Neural progenitor cell (in vitro differentiated cells): ENCODE data around the gene NPIPA3. TPM values are rescaled to one million over a fixed set of nuclear protein-coding genes. Genes with fewer than 3 reads are reported as not detected.
"Not testable (repeated sequence)": the region's sequence is repeated elsewhere in the genome, so short reads cannot be mapped to it uniquely, and the experiment has no call there.

Experiments used
- DNase-seq: peaks from one replicate; pipeline ENCODE4 v3.0.0-alpha.2; 2016; ENCODE audit warnings: low spot score
- H2AFZ ChIP-seq: fragments of 200-600 bp; sonication (generic); replicated peaks from 2 replicates; pipeline ENCODE4 v1.6.1; 2016; ENCODE audit warnings: antibody characterized with exemption
- H3F3A ChIP-seq: fragments of 200-600 bp; sonication (generic); 2 replicates; pipeline ENCODE4 v1.6.1; 2016; ENCODE audit warnings: antibody characterized with exemption, low read depth
- H3K27ac ChIP-seq: fragments of 200-600 bp; sonication (generic); 2 replicates; pipeline ENCODE4 v1.5.1; 2016; ENCODE audit warnings: mild to moderate bottlenecking
- H3K27me3 ChIP-seq: fragments of 200-600 bp; sonication (generic); 2 replicates; pipeline ENCODE4 v1.6.1; 2016; ENCODE audit warnings: mild to moderate bottlenecking, moderate library complexity
- H3K36me3 ChIP-seq: fragments of 200-600 bp; sonication (generic); 2 replicates; pipeline ENCODE4 v1.5.1; 2016
- H3K4me1 ChIP-seq: fragments of 200-600 bp; sonication (generic); 2 replicates; pipeline ENCODE4 v1.6.1; 2016; ENCODE audit warnings: mixed run types
- H3K4me2 ChIP-seq: fragments of 200-600 bp; sonication (generic); 2 replicates; pipeline ENCODE4 v1.6.1; 2016
- H3K4me3 ChIP-seq: fragments of 200-600 bp; sonication (generic); 2 replicates; pipeline ENCODE4 v1.5.1; 2016
- H3K79me2 ChIP-seq: fragments of 200-600 bp; sonication (generic); 2 replicates; pipeline ENCODE4 v1.6.1; 2016; ENCODE audit warnings: low read depth
- H3K9ac ChIP-seq: fragments of 200-600 bp; sonication (generic); 2 replicates; pipeline ENCODE4 v1.6.1; 2016
- H3K9me3 ChIP-seq: fragments of 200-600 bp; sonication (generic); 2 replicates; pipeline ENCODE4 v1.5.1; 2016; ENCODE audit warnings: low read depth
- H4K20me1 ChIP-seq: fragments of 200-600 bp; sonication (generic); 2 replicates; pipeline ENCODE4 v1.6.1; 2016; ENCODE audit warnings: low read depth
- H3K27ac Mint-ChIP-seq: 3 replicates; pipeline ENCODE4 v1.8.0; 2021; ENCODE audit warnings: mixed read lengths
- H3K27me3 Mint-ChIP-seq: 2 replicates; pipeline ENCODE4 v1.8.0; 2022; ENCODE audit warnings: low read depth, mild to moderate bottlenecking, inconsistent platforms, moderate library complexity, mixed read lengths; ENCODE audit not compliant: insufficient read depth
- H3K36me3 Mint-ChIP-seq: 3 replicates; pipeline ENCODE4 v1.8.0; 2021; ENCODE audit warnings: mixed read lengths
- H3K4me1 Mint-ChIP-seq: 3 replicates; pipeline ENCODE4 v1.8.0; 2021; ENCODE audit warnings: mixed read lengths
- H3K4me3 Mint-ChIP-seq: 3 replicates; pipeline ENCODE4 v1.8.0; 2021; ENCODE audit warnings: mild to moderate bottlenecking, moderate library complexity, mixed read lengths
- H3K9me3 Mint-ChIP-seq: 3 replicates; pipeline ENCODE4 v1.8.0; 2020; ENCODE audit warnings: mixed read lengths
- EZH2 ChIP-seq: fragments of 200-600 bp; sonication (generic); IDR thresholded peaks from 2 replicates; pipeline ENCODE4 v1.6.1; 2017; ENCODE audit warnings: antibody characterized with exemption, mild to moderate bottlenecking, moderate library complexity
- EZH2phosphoT487 ChIP-seq: fragments of 200-600 bp; sonication (generic); IDR thresholded peaks from 2 replicates; pipeline ENCODE4 v1.6.1; 2017; ENCODE audit warnings: antibody characterized with exemption
- total RNA-seq: library from RNA; depleted of rRNA; stranded (reverse); fragments of >200 nt; gene quantifications from 2 replicates; pipeline ENCODE4 v1.2.3, GENCODE V29; 2015; ENCODE audit warnings: low replicate concordance
- TF ChIP-seq, protein P1 (sequence below): fragments of 200-600 bp; sonication (generic); IDR thresholded peaks from 2 replicates; pipeline ENCODE4 v1.5.1; 2017; ENCODE audit warnings: antibody characterized with exemption, mild to moderate bottlenecking

Gene NPIPA3
- 1.0 TPM in 1 of 2 replicates, not detected in the other for total RNA-seq

DNA sequence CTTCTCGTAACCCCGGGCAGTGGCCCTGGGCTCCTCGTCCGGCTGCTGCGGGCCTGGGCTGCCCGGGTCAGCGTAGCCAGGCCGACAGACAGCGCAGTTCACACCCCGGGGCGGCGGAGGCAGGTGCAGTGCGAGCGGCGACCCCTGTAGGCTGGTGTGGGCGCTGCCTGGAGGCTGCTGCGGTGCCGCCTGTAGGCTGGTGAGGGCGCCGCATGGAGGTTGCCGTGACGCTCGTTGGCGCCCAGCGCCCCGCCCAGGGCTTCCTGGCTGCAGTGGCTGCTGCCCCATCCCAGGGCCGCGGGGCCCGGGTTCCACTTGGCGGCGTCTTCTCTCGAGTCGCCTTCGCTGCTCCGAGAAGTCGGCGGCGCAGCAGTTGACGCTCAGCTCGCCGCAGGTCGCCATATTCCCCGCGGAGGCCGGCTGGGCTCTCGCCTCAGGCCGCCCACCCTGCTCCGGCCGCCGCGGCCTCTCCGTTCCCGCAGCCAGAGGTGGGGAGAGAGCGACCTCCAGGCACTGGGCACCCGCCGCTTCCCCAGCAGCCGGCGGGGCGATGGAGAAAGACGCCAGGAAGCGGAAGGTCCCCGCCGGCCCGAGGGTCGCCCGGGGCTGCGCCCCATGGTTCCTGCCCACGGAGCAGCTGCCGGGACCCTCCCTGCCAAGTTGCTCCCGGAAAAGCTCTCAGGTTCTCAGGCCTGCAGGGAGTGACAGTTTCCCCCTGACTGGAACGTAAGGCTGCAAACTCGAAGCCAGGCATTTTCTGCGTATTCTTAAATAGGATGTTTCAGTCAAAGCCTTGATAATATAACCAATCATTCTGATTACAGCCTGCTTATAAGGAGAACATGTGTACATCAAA, at the start of gene NPIPA3:
Gene NPIPA3, plus strand, starts transcription at position 256 of the 856 bp plus-strand sequence. CDS start 5,533 bp downstream, outside the sequence.
- H3K27me3 ChIP-seq, H3K9me3 ChIP-seq, H3K27ac Mint-ChIP-seq, DNase-seq, H3K4me3 Mint-ChIP-seq, H3K27me3 Mint-ChIP-seq, H3K79me2 ChIP-seq, H3K4me1 ChIP-seq, H2AFZ ChIP-seq, H3K27ac ChIP-seq, H3K36me3 ChIP-seq, H3K4me1 Mint-ChIP-seq, H3K36me3 Mint-ChIP-seq, H3K4me3 ChIP-seq, H3K9me3 Mint-ChIP-seq, H3F3A ChIP-seq, H4K20me1 ChIP-seq, H3K9ac ChIP-seq, H3K4me2 ChIP-seq: not testable (repeated sequence)

DNA sequence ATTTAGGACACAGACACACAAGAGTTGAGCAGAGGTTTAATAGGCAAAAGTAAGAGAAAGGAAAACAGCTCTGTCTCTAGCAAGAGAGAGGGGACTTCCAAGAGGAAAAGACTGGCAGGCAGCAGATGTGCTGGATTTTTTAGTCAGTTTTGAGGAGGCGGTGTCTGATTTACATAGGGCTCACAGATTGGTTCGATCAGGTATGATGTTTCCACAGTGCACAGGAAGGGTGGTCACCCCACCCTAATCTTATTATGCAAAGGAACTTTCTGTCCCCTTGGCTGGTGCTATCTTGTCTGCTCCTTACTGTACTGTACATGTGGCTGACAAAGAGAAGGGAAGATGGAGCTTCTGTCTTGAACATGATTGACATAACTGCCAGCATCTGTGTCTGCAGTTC, 45.1 kb upstream of the NPIPA3 start:
- Histone ChIP-seq H3K36me3 (peaks cover 3% of the 10 kb centered on the region), H3K27me3 (no peaks in the 10 kb centered on the region), H3K79me2 (no peaks in the 10 kb centered on the region), H3K9ac (no peak overlapping the region), H3K27ac (no peak overlapping the region), H3K4me1 (no peaks in the 10 kb centered on the region), H3K9me3 (no peaks in the 10 kb centered on the region), H3K4me2 (no peak overlapping the region), H3K4me3 (no peak overlapping the region), H3F3A (no peaks in the 10 kb centered on the region), H4K20me1 (no peaks in the 10 kb centered on the region), H2AFZ (no peak overlapping the region)
- Mint-ChIP-seq H3K27me3 (peaks cover 2% of the 10 kb centered on the region), H3K36me3 (peaks cover 19% of the 10 kb centered on the region), H3K9me3 (no peaks in the 10 kb centered on the region), H3K27ac (peak overlapping the region; percentile 31), H3K4me1 (no peaks in the 10 kb centered on the region), H3K4me3 (no peak overlapping the region)
- DNase-seq = no peak
- TF ChIP-seq, protein P1, sequence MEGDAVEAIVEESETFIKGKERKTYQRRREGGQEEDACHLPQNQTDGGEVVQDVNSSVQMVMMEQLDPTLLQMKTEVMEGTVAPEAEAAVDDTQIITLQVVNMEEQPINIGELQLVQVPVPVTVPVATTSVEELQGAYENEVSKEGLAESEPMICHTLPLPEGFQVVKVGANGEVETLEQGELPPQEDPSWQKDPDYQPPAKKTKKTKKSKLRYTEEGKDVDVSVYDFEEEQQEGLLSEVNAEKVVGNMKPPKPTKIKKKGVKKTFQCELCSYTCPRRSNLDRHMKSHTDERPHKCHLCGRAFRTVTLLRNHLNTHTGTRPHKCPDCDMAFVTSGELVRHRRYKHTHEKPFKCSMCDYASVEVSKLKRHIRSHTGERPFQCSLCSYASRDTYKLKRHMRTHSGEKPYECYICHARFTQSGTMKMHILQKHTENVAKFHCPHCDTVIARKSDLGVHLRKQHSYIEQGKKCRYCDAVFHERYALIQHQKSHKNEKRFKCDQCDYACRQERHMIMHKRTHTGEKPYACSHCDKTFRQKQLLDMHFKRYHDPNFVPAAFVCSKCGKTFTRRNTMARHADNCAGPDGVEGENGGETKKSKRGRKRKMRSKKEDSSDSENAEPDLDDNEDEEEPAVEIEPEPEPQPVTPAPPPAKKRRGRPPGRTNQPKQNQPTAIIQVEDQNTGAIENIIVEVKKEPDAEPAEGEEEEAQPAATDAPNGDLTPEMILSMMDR = no peak
- TF ChIP-seq EZH2 = no peak
- no peak for TF ChIP-seq EZH2phosphoT487

DNA sequence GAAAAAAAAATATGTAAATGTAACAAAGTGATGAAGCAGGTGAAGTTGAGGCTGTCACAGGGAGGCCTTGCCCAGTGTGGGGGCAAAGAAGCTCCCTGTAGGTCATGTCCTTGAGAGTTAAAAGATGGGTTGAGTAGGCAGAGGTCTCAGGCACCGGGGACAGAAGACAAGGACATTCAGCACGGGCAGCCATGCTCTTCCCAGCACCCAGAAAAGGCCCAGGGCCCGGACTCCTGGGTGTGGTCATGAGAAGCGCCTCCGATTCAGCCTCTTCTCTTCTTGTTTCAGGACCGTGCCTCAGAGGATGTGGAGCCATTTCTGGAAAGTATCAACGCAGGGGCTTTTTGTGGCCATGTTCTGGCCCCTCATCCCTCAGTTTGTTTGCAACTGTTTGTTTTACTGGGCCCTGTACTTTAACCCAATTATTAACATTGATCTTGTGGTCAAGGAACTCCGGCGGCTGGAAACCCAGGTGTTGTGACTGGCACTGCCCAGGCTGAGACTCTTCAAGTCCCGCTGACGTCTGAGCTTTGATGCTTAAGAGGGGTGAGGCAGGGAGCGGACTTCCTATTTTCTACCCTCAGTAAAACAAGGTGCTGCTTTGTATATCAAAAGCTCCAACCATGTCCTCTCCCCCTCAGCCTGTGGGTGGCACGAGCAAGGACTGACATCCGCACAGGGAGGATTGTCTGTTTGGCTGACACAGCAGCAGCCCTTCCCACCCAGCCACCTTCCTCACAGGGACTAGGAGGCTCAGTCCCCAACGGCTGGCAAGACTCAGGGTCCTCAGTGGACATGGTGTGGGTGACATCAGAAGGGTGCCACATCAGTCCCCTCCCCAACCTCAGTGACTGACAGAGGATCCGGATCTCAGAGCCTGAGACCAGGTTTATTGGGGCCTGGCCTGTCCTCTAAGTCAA, 35.6 kb upstream of the NPIPA3 start:
- Histone ChIP-seq H3K9me3 (no peaks in the 10 kb centered on the region), H3K36me3 (no peaks in the 10 kb centered on the region), H3K79me2 (no peaks in the 10 kb centered on the region), H3K27me3 (no peaks in the 10 kb centered on the region), H3K4me1 (no peaks in the 10 kb centered on the region), H3F3A (no peaks in the 10 kb centered on the region), H3K9ac (no peak overlapping the region), H4K20me1 (peaks cover 4% of the 10 kb centered on the region), H2AFZ (no peak overlapping the region), H3K27ac (no peak overlapping the region), H3K4me3 (no peak overlapping the region), H3K4me2 (no peak overlapping the region)
- Mint-ChIP-seq H3K4me1 (no peaks in the 10 kb centered on the region), H3K36me3 (peaks cover 34% of the 10 kb centered on the region), H3K4me3 (no peak overlapping the region), H3K27me3 (no peaks in the 10 kb centered on the region), H3K9me3 (no peaks in the 10 kb centered on the region), H3K27ac (peak overlapping the region; percentile 66)
- no peak for DNase-seq
- TF ChIP-seq EZH2 = no peak
- TF ChIP-seq EZH2phosphoT487 = no peak
- TF ChIP-seq, protein P1 = no peak
